GM23338 (cell line): ENCODE measurements around the gene MEAK7. TPM values are rescaled to one million over a fixed set of nuclear protein-coding genes. Genes with fewer than 3 reads are reported as not detected.

Experiments
- ATAC-seq: fragments of 200-7000 bp; cut with Tn5 transposase; 3 replicates; pipeline ENCODE4 v1.9.1; 2020
- DNase-seq: peaks from one replicate; pipeline ENCODE4 v3.0.0-alpha.2; 2015; ENCODE audit warnings: low spot score
- H2AFZ ChIP-seq: fragments of 200-600 bp; sonication (generic); 2 replicates; pipeline ENCODE4 v1.8.0; 2016; ENCODE audit warnings: antibody characterized with exemption, mild to moderate bottlenecking, moderate library complexity
- H3F3A ChIP-seq: fragments of 200-600 bp; sonication (generic); replicated peaks from 2 replicates; pipeline ENCODE4 v1.8.0; 2017; ENCODE audit warnings: antibody characterized with exemption, mixed run types, low read depth
- H3K27ac ChIP-seq: fragments of 200-600 bp; sonication (generic); 2 replicates; pipeline ENCODE4 v1.6.1; 2016; ENCODE audit warnings: low read depth
- H3K27me3 ChIP-seq: fragments of 200-600 bp; sonication (generic); 2 replicates; pipeline ENCODE4 v1.8.0; 2016; ENCODE audit warnings: mild to moderate bottlenecking, mixed run types, moderate library complexity; ENCODE audit not compliant: insufficient read depth
- H3K36me3 ChIP-seq: fragments of 200-600 bp; sonication (generic); 2 replicates; pipeline ENCODE4 v1.8.0; 2016; ENCODE audit warnings: mild to moderate bottlenecking; ENCODE audit not compliant: insufficient read depth
- H3K4me1 ChIP-seq: fragments of 200-600 bp; sonication (generic); 2 replicates; pipeline ENCODE4 v1.8.0; 2016; ENCODE audit warnings: mild to moderate bottlenecking, moderate library complexity; ENCODE audit not compliant: insufficient read depth
- H3K4me2 ChIP-seq: fragments of 200-600 bp; sonication (generic); 2 replicates; pipeline ENCODE4 v1.7.1; 2017; ENCODE audit warnings: mixed run types
- H3K4me3 ChIP-seq: fragments of 200-600 bp; sonication (generic); 2 replicates; pipeline ENCODE4 v1.6.1; 2016; ENCODE audit warnings: mixed run types
- H3K79me2 ChIP-seq: fragments of 200-600 bp; sonication (generic); replicated peaks from 2 replicates; pipeline ENCODE4 v1.8.0; 2017; ENCODE audit warnings: mild to moderate bottlenecking; ENCODE audit not compliant: insufficient read depth
- H3K9me2 ChIP-seq: fragments of 200-600 bp; sonication (generic); 2 replicates; pipeline ENCODE4 v1.8.0; 2017; ENCODE audit not compliant: insufficient read depth
- H4K20me1 ChIP-seq: fragments of 200-600 bp; sonication (generic); replicated peaks from 2 replicates; pipeline ENCODE4 v1.8.0; 2017; ENCODE audit warnings: mild to moderate bottlenecking; ENCODE audit not compliant: insufficient read depth
- H3K27ac Mint-ChIP-seq: 2 replicates; pipeline ENCODE4 v1.8.0; 2020; ENCODE audit warnings: inconsistent platforms, mild to moderate bottlenecking, moderate library complexity, mixed read lengths
- H3K27me3 Mint-ChIP-seq: 3 replicates; pipeline ENCODE4 v1.8.0; 2022; ENCODE audit warnings: low read depth, mild to moderate bottlenecking, moderate library complexity, mixed read lengths, inconsistent platforms; ENCODE audit not compliant: insufficient read depth, poor library complexity
- H3K36me3 Mint-ChIP-seq: 3 replicates; pipeline ENCODE4 v1.8.0; 2021; ENCODE audit warnings: low read depth, mild to moderate bottlenecking, inconsistent platforms, moderate library complexity, mixed read lengths
- H3K4me1 Mint-ChIP-seq: 3 replicates; pipeline ENCODE4 v1.8.0; 2020; ENCODE audit warnings: mild to moderate bottlenecking, inconsistent platforms, mixed read lengths
- H3K4me3 Mint-ChIP-seq: 3 replicates; pipeline ENCODE4 v1.8.0; 2021; ENCODE audit warnings: moderate library complexity, mild to moderate bottlenecking, inconsistent platforms, mixed read lengths
- H3K9me3 Mint-ChIP-seq: 3 replicates; pipeline ENCODE4 v1.8.0; 2020; ENCODE audit warnings: moderate library complexity, mild to moderate bottlenecking, inconsistent platforms, mixed read lengths
- EZH2 ChIP-seq: fragments of 200-600 bp; sonication (generic); IDR thresholded peaks from one replicate; pipeline ENCODE4 v1.8.0; 2017; ENCODE audit warnings: antibody characterized with exemption, mild to moderate bottlenecking, low read depth; ENCODE audit not compliant: unreplicated experiment
- EZH2phosphoT487 ChIP-seq: fragments of 200-600 bp; sonication (generic); IDR thresholded peaks from one replicate; pipeline ENCODE4 v1.8.1; 2018; ENCODE audit warnings: antibody characterized with exemption; ENCODE audit not compliant: unreplicated experiment
- POLR2AphosphoS5 ChIP-seq: IDR thresholded peaks from 2 replicates; pipeline ENCODE4 v1.6.1; 2016; ENCODE audit warnings: antibody characterized with exemption, low read depth
- REST ChIP-seq: IDR thresholded peaks from one replicate; pipeline ENCODE4 v1.6.1; 2018; ENCODE audit warnings: antibody characterized with exemption; ENCODE audit not compliant: unreplicated experiment
- STAT1 ChIP-seq: IDR thresholded peaks from one replicate; pipeline ENCODE4 v1.6.1; 2016; ENCODE audit warnings: antibody characterized with exemption; ENCODE audit not compliant: unreplicated experiment
- ZNF114 ChIP-seq: fragments of 250-450 bp; sonication (Bioruptor Pico); IDR thresholded peaks from 2 replicates; pipeline ENCODE4 v1.5.0; 2020; ENCODE audit warnings: mild to moderate bottlenecking, moderate library complexity
- ZNF331 ChIP-seq: fragments of 250-450 bp; sonication (Bioruptor Pico); IDR thresholded peaks from 2 replicates; pipeline ENCODE4 v1.5.0; 2020; ENCODE audit warnings: low read depth, mild to moderate bottlenecking, moderate library complexity
- ZNF462 ChIP-seq: fragments of 250-450 bp; sonication (Bioruptor Pico); IDR thresholded peaks from 2 replicates; pipeline ENCODE4 v1.5.0; 2020; ENCODE audit warnings: mild to moderate bottlenecking, moderate library complexity
- polyA plus RNA-seq: library from polyadenylated mRNA; unstranded; fragments of >200 nt; fragmentation: Nextera tagmentation; extraction: Ambion mirVana; gene quantifications from 2 replicates; pipeline ENCODE4 v1.2.1, GENCODE V29; 2016
- total RNA-seq: library from RNA; depleted of rRNA; stranded (reverse); fragments of >200 nt; shearing (Covaris generic); gene quantifications from 2 replicates; pipeline ENCODE4 v1.2.3, GENCODE V29; 2014
- TF ChIP-seq, protein P1 (sequence below): IDR thresholded peaks from 2 replicates; pipeline ENCODE4 v1.6.1; 2016; ENCODE audit warnings: antibody characterized with exemption

The MEAK7 gene
- total and polyA plus RNA-seq, 2 experiments from 2014 or later = 7.5 to 17.2 TPM

DNA sequence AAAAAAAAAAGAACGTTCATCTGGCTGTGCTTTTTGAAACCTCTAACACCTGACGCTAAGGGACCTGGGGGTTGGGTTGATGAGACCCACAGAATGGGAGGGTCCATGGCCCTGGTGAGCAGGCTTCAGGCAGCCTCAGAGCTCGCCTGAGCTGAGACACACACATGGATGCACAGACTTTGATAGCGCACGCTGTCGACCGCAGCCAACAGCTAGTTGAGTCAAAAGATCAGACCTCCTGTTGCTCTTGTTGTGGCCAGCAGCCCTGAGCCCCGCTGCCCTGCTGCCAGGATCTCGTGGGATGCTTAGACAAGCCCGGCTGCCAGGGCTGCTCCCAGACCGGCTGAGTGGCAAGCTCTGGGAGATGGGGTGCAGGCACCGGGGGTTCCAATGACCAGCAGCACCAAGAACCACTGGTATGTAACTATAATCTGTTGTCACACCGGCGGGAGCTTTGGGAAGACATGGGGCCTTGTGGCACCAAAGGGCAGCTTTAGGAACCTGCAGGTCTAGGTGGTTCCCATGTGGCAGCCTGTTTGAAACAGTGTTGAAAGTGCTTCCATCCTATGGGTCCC, 20.0 kb upstream of the MEAK7 start:
- Histone ChIP-seq H3K79me2 (no peaks in the 10 kb centered on the region), H3K9me2 (no peaks in the 10 kb centered on the region), H2AFZ (no peak overlapping the region), H4K20me1 (no peaks in the 10 kb centered on the region), H3K36me3 (no peaks in the 10 kb centered on the region), H3K4me3 (no peak overlapping the region), H3K4me2 (no peak overlapping the region), H3F3A (0 out of 2 replicates have a peak, but pooled peaks cover 2% of the 10 kb centered on the region), H3K4me1 (peaks cover 9% of the 10 kb centered on the region), H3K27me3 (no peaks in the 10 kb centered on the region), H3K27ac (no peak overlapping the region)
- Mint-ChIP-seq H3K27ac (no peak overlapping the region), H3K36me3 (peaks cover 5% of the 10 kb centered on the region), H3K27me3 (peaks cover 12% of the 10 kb centered on the region), H3K9me3 (peaks cover 5% of the 10 kb centered on the region), H3K4me1 (peaks cover 22% of the 10 kb centered on the region), H3K4me3 (no peak overlapping the region)
- DNase-seq (no peak), ATAC-seq (no peak)
- TF ChIP-seq ZNF331 = no peak
- TF ChIP-seq ZNF114 (CRISPR knock-in tag) = no peak
- no peak for TF ChIP-seq STAT1
- no peak for TF ChIP-seq REST
- TF ChIP-seq POLR2AphosphoS5 = no peak

- no peak overlapping the region for H3K4me3 ChIP-seq
- H3K4me2 ChIP-seq = no peak overlapping the region
- no peaks in the 10 kb centered on the region for H3K36me3 ChIP-seq
- DNase-seq = no peak
- H2AFZ ChIP-seq = no peak overlapping the region
- H3K9me2 ChIP-seq = no peaks in the 10 kb centered on the region
- H3F3A ChIP-seq = no peaks in the 10 kb centered on the region
- H3K27ac ChIP-seq = no peak overlapping the region
- Mint-ChIP-seq H3K27ac (no peak overlapping the region), H3K36me3 (no peaks in the 10 kb centered on the region), H3K4me1 (peaks cover 10% of the 10 kb centered on the region), H3K4me3 (no peak overlapping the region), H3K9me3 (no peaks in the 10 kb centered on the region; the same call in 2 of the 3 replicates), H3K27me3 (peaks cover 9% of the 10 kb centered on the region)
- no peaks in the 10 kb centered on the region for H3K27me3 ChIP-seq
- peaks cover under 1% of the 10 kb centered on the region; the same call in 1 of the 2 replicates for H3K4me1 ChIP-seq
- H3K79me2 ChIP-seq = no peaks in the 10 kb centered on the region
- ATAC-seq = no peak
- no peaks in the 10 kb centered on the region for H4K20me1 ChIP-seq
- TF ChIP-seq, protein P1, sequence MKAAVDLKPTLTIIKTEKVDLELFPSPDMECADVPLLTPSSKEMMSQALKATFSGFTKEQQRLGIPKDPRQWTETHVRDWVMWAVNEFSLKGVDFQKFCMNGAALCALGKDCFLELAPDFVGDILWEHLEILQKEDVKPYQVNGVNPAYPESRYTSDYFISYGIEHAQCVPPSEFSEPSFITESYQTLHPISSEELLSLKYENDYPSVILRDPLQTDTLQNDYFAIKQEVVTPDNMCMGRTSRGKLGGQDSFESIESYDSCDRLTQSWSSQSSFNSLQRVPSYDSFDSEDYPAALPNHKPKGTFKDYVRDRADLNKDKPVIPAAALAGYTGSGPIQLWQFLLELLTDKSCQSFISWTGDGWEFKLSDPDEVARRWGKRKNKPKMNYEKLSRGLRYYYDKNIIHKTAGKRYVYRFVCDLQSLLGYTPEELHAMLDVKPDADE = no peak
- TF ChIP-seq ZNF331 = no peak
- no peak for TF ChIP-seq EZH2
- TF ChIP-seq ZNF462 = no peak
- no peak for TF ChIP-seq EZH2phosphoT487
These were observed 17.0 kb upstream of the MEAK7 start for GRCh38 chr16:84521497-84521770.
